Liver (tissue), 9 donors: Measurements from ENCODE around the gene FAAH. TPM values are rescaled to one million over a fixed set of nuclear protein-coding genes. Genes with fewer than 3 reads are reported as not detected.

ENCODE experiments used
- DNase-seq: peaks from one replicate; pipeline ENCODE4 v3.0.0-alpha.2; 2017; ENCODE audit warnings: low spot score
- H3K27ac ChIP-seq, 2 donors: one replicate each; pipeline ENCODE4 v1.7.0; 2013; ENCODE audit warnings: inconsistent platforms in 2 of 2, low read length in 2 of 2, control low read depth in 1 of 2, low read depth in 1 of 2, mild to moderate bottlenecking in 1 of 2
- H3K27me3 ChIP-seq, 4 donors: one replicate each; pipeline versions ENCODE4 v1.6.1 to v1.7.0; 2013; ENCODE audit warnings: low read length in 3 of 4, inconsistent platforms in 1 of 4, mild to moderate bottlenecking in 1 of 4, moderate library complexity in 1 of 4; ENCODE audit not compliant: control insufficient read depth in 4 of 4, insufficient read depth in 4 of 4
- H3K36me3 ChIP-seq, 4 donors: one replicate each; pipeline versions ENCODE4 v1.6.1 to v1.7.0; 2013; ENCODE audit warnings: low read length in 3 of 4, mild to moderate bottlenecking in 3 of 4, low read depth in 1 of 4, moderate library complexity in 1 of 4; ENCODE audit not compliant: control insufficient read depth in 4 of 4, insufficient read depth in 3 of 4
- H3K4me1 ChIP-seq, 4 donors: one replicate each; pipeline versions ENCODE4 v1.6.1 to v1.7.0; 2013; ENCODE audit warnings: low read length in 3 of 4, mild to moderate bottlenecking in 3 of 4, moderate library complexity in 1 of 4; ENCODE audit not compliant: control insufficient read depth in 4 of 4, insufficient read depth in 4 of 4
- H3K4me3 ChIP-seq, 3 donors: one replicate each; pipeline versions ENCODE4 v1.6.1 to v1.7.0; 2013; ENCODE audit warnings: low read length in 3 of 3, control low read depth in 1 of 3, low read depth in 1 of 3, mild to moderate bottlenecking in 1 of 3
- H3K9ac ChIP-seq, 2 donors: one replicate each; pipeline ENCODE4 v1.7.0; 2013; ENCODE audit warnings: low read length in 2 of 2, mild to moderate bottlenecking in 2 of 2, moderate library complexity in 2 of 2, control low read depth in 1 of 2, low read depth in 1 of 2
- H3K9me3 ChIP-seq, 4 donors: one replicate each; pipeline versions ENCODE4 v1.6.1 to v1.7.0; 2013; ENCODE audit warnings: low read length in 3 of 4; ENCODE audit not compliant: control insufficient read depth in 4 of 4
- ATF3 ChIP-seq: IDR thresholded peaks from 2 replicates; pipeline ENCODE4 v1.6.1; 2016; ENCODE audit warnings: antibody characterized with exemption
- EGR1 ChIP-seq, 2 donors: IDR thresholded peaks; 2 replicates each; pipeline ENCODE4 v1.6.1; 2016 to 2018; ENCODE audit warnings: antibody characterized with exemption in 2 of 2, low read depth in 2 of 2
- FOXA1 ChIP-seq: IDR thresholded peaks from 2 replicates; pipeline ENCODE4 v1.6.1; 2016; ENCODE audit warnings: antibody characterized with exemption
- FOXA2 ChIP-seq: IDR thresholded peaks from 2 replicates; pipeline ENCODE4 v1.6.1; 2016; ENCODE audit warnings: antibody characterized with exemption
- GABPA ChIP-seq, 2 donors: IDR thresholded peaks in 1 of 2; conservative IDR thresholded peaks in 1 of 2; 2 replicates each; pipeline ENCODE4 v1.6.1; 2016; ENCODE audit warnings: antibody characterized with exemption in 2 of 2, mild to moderate bottlenecking in 1 of 2, moderate library complexity in 1 of 2
- HNF4A ChIP-seq, 2 donors: conservative IDR thresholded peaks; 2 replicates each; pipeline ENCODE4 v1.6.1; 2016; ENCODE audit warnings: antibody characterized with exemption in 2 of 2, mild to moderate bottlenecking in 2 of 2
- JUND ChIP-seq, 2 donors: IDR thresholded peaks; 2 replicates each; pipeline ENCODE4 v1.6.1; 2016; ENCODE audit warnings: antibody characterized with exemption in 2 of 2
- NR2F2 ChIP-seq: IDR thresholded peaks from 2 replicates; pipeline ENCODE4 v1.6.1; 2016; ENCODE audit warnings: antibody characterized with exemption
- RAD21 ChIP-seq, 2 donors: IDR thresholded peaks; 2 replicates each; pipeline ENCODE4 v1.6.1; 2016; ENCODE audit warnings: antibody characterized with exemption in 2 of 2, mild to moderate bottlenecking in 2 of 2
- RXRA ChIP-seq, 2 donors: IDR thresholded peaks; 2 replicates each; pipeline ENCODE4 v1.6.1; 2017 to 2018; ENCODE audit warnings: antibody characterized with exemption in 2 of 2, mild to moderate bottlenecking in 1 of 2
- TAF1 ChIP-seq: conservative IDR thresholded peaks from 2 replicates; pipeline ENCODE4 v1.6.1; 2016; ENCODE audit warnings: antibody characterized with exemption, mild to moderate bottlenecking
- YY1 ChIP-seq: IDR thresholded peaks from 2 replicates; pipeline ENCODE4 v1.6.1; 2016; ENCODE audit warnings: antibody characterized with exemption, mild to moderate bottlenecking
- ZBTB33 ChIP-seq: IDR thresholded peaks from 2 replicates; pipeline ENCODE4 v1.6.1; 2016; ENCODE audit warnings: antibody characterized with exemption
- WGBS: extraction: QIAGEN DNeasy Blood & Tissue Kit; methylation state at CpG from one replicate; pipeline ENCODE4 v1.1.7; 2013; 5-methylcytosine and 5-hydroxymethylcytosine counted together
- polyA plus RNA-seq, 2 donors: library from polyadenylated mRNA; stranded (reverse) in 1 of 2; unstranded in 1 of 2; fragments of 200-250 nt in 1 of 2; fragments of >200 nt in 1 of 2; fragmentation: Nextera tagmentation in 1 of 2; extraction: Ambion mirVana in 1 of 2; gene quantifications; one replicate each; pipeline versions ENCODE4 v1.2.1 to v1.2.3, GENCODE V29; 2013 to 2015
- total RNA-seq, 2 donors: library from RNA; depleted of rRNA; stranded (reverse); fragments of >200 nt; gene quantifications; one replicate each; pipeline ENCODE4 v1.2.3, GENCODE V29; 2014
- TF ChIP-seq, protein P1 (sequence below): IDR thresholded peaks from 2 replicates; pipeline ENCODE4 v1.6.1; 2016; ENCODE audit warnings: antibody characterized with exemption
- TF ChIP-seq, protein P2 (sequence below): fragments of 150-350 bp; IDR thresholded peaks from 2 replicates; pipeline ENCODE4 v1.5.1; 2017; ENCODE audit warnings: improper control_type of control experiment, low read depth, low read length; ENCODE audit not compliant: missing input control
- donor health status: healthy.
- donor health status: healthy.
- donor health status: healthy.
- donor health status: healthy.
- donor health status: healthy.

FAAH gene
- total and polyA plus RNA-seq, 4 donors = 4.3 to 41.5 (median 22.1) TPM

- DNase-seq = no peak
Measured at GRCh38 chr1:46451948-46452930, 58.1 kb downstream of the FAAH start.

GRCh38 chr1:46452931-46453325 lies 58.8 kb downstream of the FAAH start:
- H3K27me3 ChIP-seq = peaks cover 0 to 6% (median 2%) of the 10 kb centered on the region in 4 donors
- no peak for DNase-seq
- H3K4me1 ChIP-seq = peaks cover 0 to 3% (median 2%) of the 10 kb centered on the region in 4 donors
- no peaks in the 10 kb centered on the region for H3K36me3 ChIP-seq
- TF ChIP-seq HNF4A (conservative IDR thresholded peaks at IDR 0.05) = no peak
- no peak for TF ChIP-seq YY1
- TF ChIP-seq RAD21 (IDR thresholded peaks at IDR 0.05) = no peak
- TF ChIP-seq FOXA1 = no peak
- TF ChIP-seq TAF1 = no peak
- no peak for TF ChIP-seq ATF3
- no peak for TF ChIP-seq RXRA (IDR thresholded peaks at IDR 0.05)
- no peak for TF ChIP-seq NR2F2
- TF ChIP-seq, protein P1, sequence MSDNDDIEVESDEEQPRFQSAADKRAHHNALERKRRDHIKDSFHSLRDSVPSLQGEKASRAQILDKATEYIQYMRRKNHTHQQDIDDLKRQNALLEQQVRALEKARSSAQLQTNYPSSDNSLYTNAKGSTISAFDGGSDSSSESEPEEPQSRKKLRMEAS = no peak
- TF ChIP-seq EGR1 (IDR thresholded peaks at IDR 0.05; ENCODE audit: low read depth in 2 of 2) = no peak
- TF ChIP-seq JUND (IDR thresholded peaks at IDR 0.05) = no peak
- no peak for TF ChIP-seq FOXA2
- TF ChIP-seq GABPA (IDR thresholded peaks at IDR 0.05 in 1 of 2, conservative IDR thresholded peaks at IDR 0.05 in 1 of 2) = no peak
- TF ChIP-seq ZBTB33 = no peak
- H3K4me3 ChIP-seq = no peak overlapping the region
- 70% methylated on average over 15 of the region's 15 CpGs for WGBS
- H3K9me3 ChIP-seq = no peaks in the 10 kb centered on the region
- no peak overlapping the region for H3K27ac ChIP-seq
- H3K9ac ChIP-seq = no peak overlapping the region

More at GRCh38 chr1:46451948-46452930, 58.1 kb downstream of the FAAH start:
- TF ChIP-seq YY1 (no peak), HNF4A (conservative IDR thresholded peaks at IDR 0.05) (no peak), GABPA (IDR thresholded peaks at IDR 0.05 in 1 of 2, conservative IDR thresholded peaks at IDR 0.05 in 1 of 2) (no peak), JUND (IDR thresholded peaks at IDR 0.05) (no peak), NR2F2 (no peak), RAD21 (IDR thresholded peaks at IDR 0.05) (no peak), EGR1 (IDR thresholded peaks at IDR 0.05; ENCODE audit: low read depth in 2 of 2) (no peak), FOXA2 (no peak)
- TF ChIP-seq, protein P2, sequence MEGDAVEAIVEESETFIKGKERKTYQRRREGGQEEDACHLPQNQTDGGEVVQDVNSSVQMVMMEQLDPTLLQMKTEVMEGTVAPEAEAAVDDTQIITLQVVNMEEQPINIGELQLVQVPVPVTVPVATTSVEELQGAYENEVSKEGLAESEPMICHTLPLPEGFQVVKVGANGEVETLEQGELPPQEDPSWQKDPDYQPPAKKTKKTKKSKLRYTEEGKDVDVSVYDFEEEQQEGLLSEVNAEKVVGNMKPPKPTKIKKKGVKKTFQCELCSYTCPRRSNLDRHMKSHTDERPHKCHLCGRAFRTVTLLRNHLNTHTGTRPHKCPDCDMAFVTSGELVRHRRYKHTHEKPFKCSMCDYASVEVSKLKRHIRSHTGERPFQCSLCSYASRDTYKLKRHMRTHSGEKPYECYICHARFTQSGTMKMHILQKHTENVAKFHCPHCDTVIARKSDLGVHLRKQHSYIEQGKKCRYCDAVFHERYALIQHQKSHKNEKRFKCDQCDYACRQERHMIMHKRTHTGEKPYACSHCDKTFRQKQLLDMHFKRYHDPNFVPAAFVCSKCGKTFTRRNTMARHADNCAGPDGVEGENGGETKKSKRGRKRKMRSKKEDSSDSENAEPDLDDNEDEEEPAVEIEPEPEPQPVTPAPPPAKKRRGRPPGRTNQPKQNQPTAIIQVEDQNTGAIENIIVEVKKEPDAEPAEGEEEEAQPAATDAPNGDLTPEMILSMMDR = no peak
- H3K4me3 ChIP-seq = no peak overlapping the region
- no peak overlapping the region for H3K9ac ChIP-seq
- no peaks in the 10 kb centered on the region for H3K36me3 ChIP-seq
- no peaks in the 10 kb centered on the region for H3K9me3 ChIP-seq
- 78% methylated on average over 5 of the region's 5 CpGs for WGBS
- H3K27ac ChIP-seq = no peak overlapping the region
- H3K27me3 ChIP-seq = peaks cover 0 to 9% (median 4%) of the 10 kb centered on the region in 4 donors
- peaks cover 0 to 5% (median 3%) of the 10 kb centered on the region in 4 donors for H3K4me1 ChIP-seq
